Measurements from ENCODE around the gene ZSCAN21. TPM values are rescaled to one million over a fixed set of nuclear protein-coding genes. Genes with fewer than 3 reads are reported as not detected.

The ZSCAN21 gene
- total RNA-seq, 1 donor from 2014 or later: 14.8 TPM

DNA sequence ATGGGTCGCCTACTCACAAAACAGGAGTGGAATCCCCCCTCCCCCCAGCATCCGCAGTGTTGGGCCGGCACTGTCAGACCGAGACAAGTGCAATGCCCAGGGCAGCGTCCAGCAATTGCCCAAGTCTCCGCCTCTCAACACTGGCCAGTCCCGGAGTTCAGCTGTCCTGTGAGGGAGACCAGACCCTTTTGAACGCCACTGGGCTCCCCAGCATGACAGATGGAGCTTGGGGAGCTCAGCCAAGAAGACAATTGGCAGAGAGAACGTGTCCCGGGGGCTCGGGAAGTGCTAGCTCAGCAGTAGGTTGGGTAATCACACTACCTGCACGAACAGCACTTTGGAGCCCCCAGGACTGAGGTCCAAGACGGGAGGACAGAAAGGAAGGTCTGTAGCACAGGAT lies 43.9 kb downstream of the ZSCAN21 start:
- H3K36me3 ChIP-seq (ENCODE audit: control insufficient read depth, insufficient read depth, low read length): peaks cover 15% of the 10 kb centered on the region
- no peaks in the 10 kb centered on the region for H3K27me3 ChIP-seq (ENCODE audit: control insufficient read depth, insufficient read depth, low read length)

DNA sequence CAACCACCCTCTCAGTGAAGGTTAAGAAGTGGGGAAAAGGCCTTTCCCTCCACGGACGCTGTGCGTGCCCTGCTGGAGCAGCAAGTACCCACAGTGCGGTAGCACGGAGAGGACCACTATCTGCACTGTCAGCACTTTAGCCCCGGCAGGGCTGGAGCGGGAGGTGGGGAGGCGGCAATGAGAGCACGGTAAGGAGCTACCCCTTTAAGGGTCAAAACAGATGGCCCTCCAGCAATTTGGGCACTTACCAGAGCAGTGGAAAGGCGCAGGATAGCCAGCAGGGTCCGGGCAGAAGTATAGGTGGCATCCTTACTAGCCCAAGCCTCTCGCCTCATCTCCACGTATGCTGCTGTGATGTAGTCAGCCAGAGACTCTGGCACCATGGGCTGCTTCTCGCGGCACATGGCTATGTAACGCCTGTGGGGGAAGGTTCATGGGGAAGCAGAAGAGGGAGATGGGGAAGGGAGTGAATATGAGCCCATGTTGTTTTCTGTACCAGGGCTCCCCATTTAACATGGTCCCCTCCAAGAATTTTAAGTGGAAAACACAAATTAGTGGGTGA lies 44.4 kb downstream of the ZSCAN21 start:
- Histone ChIP-seq H3K4me3 (ENCODE audit: low read depth, low read length) (no peak overlapping the region), H3K27me3 (ENCODE audit: control insufficient read depth, insufficient read depth, low read length) (no peaks in the 10 kb centered on the region), H3K36me3 (ENCODE audit: control insufficient read depth, insufficient read depth, low read length) (peaks cover 17% of the 10 kb centered on the region)
- TF ChIP-seq, protein P1, sequence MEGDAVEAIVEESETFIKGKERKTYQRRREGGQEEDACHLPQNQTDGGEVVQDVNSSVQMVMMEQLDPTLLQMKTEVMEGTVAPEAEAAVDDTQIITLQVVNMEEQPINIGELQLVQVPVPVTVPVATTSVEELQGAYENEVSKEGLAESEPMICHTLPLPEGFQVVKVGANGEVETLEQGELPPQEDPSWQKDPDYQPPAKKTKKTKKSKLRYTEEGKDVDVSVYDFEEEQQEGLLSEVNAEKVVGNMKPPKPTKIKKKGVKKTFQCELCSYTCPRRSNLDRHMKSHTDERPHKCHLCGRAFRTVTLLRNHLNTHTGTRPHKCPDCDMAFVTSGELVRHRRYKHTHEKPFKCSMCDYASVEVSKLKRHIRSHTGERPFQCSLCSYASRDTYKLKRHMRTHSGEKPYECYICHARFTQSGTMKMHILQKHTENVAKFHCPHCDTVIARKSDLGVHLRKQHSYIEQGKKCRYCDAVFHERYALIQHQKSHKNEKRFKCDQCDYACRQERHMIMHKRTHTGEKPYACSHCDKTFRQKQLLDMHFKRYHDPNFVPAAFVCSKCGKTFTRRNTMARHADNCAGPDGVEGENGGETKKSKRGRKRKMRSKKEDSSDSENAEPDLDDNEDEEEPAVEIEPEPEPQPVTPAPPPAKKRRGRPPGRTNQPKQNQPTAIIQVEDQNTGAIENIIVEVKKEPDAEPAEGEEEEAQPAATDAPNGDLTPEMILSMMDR (IDR thresholded peaks at IDR 0.05; ENCODE audit: insufficient read depth, low read length, poor library complexity, severe bottlenecking): no peak
- DNase-seq (ENCODE audit: low read depth): no peak

More for the DNA sequence above, 43.9 kb downstream of the ZSCAN21 start:
- H3K4me3 ChIP-seq (ENCODE audit: low read depth, low read length): no peak overlapping the region
- DNase-seq (ENCODE audit: low read depth): no peak
- TF ChIP-seq, protein P1 (IDR thresholded peaks at IDR 0.05; ENCODE audit: insufficient read depth, low read length, poor library complexity, severe bottlenecking): no peak

DNA sequence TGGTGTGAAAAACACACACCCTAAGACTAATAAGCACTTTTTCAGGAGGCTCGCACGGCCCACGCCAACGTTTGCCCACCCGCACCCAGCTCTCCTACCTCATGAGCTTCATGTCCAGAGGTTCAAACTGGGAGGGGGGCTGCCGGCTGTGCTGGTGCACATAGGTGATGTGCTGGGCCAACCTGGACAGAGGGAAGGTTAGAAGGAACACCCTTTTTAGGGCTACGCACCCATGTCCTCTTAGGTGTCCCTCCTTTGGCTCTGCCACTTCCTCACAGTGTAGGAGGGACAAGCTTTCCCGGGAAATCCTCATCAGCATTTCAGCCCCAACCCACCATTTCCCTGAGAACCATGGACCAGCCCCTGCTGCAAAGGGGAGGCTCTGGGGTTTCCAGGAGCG lies 45.7 kb downstream of the ZSCAN21 start:
- Histone ChIP-seq H3K36me3 (ENCODE audit: control insufficient read depth, insufficient read depth, low read length) (peaks cover 18% of the 10 kb centered on the region), H3K4me3 (ENCODE audit: low read depth, low read length) (no peak overlapping the region), H3K27me3 (ENCODE audit: control insufficient read depth, insufficient read depth, low read length) (no peaks in the 10 kb centered on the region)
- DNase-seq (ENCODE audit: low read depth): no peak
- TF ChIP-seq, protein P1 (IDR thresholded peaks at IDR 0.05; ENCODE audit: insufficient read depth, low read length, poor library complexity, severe bottlenecking): no peak

DNA sequence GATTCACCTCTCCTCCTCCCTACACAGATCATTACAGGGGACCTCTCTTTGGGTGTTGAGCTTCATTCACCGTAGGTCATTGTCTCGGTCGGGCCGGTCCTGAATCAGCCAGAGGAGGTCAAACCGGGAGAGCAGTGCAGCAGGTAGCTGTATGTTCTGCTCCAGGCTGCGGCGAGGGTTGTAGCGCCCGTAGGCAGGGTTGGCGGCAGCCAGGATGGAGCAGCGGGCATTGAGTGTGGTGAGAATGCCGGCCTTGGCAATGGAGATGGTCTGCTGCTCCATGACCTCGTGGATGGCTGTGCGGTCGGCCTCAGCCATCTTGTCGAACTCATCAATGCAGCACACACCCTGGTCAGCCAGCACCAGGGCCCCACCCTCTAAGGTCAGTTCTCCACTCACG lies 46.1 kb downstream of the ZSCAN21 start:
- no peak for DNase-seq (ENCODE audit: low read depth)
- no peak overlapping the region for H3K4me3 ChIP-seq (ENCODE audit: low read depth, low read length)
- H3K36me3 ChIP-seq (ENCODE audit: control insufficient read depth, insufficient read depth, low read length): peaks cover 18% of the 10 kb centered on the region
- TF ChIP-seq, protein P1 (IDR thresholded peaks at IDR 0.05; ENCODE audit: insufficient read depth, low read length, poor library complexity, severe bottlenecking): no peak
- H3K27me3 ChIP-seq (ENCODE audit: control insufficient read depth, insufficient read depth, low read length): no peaks in the 10 kb centered on the region

DNA sequence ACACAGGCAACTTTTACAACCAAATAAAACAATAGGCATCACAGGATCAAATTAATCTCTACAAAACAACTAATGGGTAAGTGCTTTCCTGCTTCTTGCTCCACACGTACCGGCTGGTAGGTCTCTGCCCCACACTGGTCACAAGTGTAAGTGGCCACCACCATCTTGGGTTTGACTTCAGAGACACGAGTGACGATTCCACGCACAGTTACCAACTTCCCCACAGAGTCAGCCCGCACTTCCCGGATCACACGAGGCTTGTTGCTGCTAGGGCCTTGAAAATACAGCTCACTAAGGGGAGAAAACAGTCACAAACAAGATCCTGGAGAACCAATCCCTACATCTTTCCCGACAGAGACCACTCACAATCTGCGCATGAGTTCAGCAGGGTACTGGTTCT lies 49.3 kb downstream of the ZSCAN21 start:
- TF ChIP-seq, protein P1 (IDR thresholded peaks at IDR 0.05; ENCODE audit: insufficient read depth, low read length, poor library complexity, severe bottlenecking): no peak
- H3K27me3 ChIP-seq (ENCODE audit: control insufficient read depth, insufficient read depth, low read length): no peaks in the 10 kb centered on the region
- peak overlapping the region; percentile 98 for H3K4me3 ChIP-seq (ENCODE audit: low read depth, low read length)
- DNase-seq (ENCODE audit: low read depth): no peak
- peaks cover 14% of the 10 kb centered on the region for H3K36me3 ChIP-seq (ENCODE audit: control insufficient read depth, insufficient read depth, low read length)

DNA sequence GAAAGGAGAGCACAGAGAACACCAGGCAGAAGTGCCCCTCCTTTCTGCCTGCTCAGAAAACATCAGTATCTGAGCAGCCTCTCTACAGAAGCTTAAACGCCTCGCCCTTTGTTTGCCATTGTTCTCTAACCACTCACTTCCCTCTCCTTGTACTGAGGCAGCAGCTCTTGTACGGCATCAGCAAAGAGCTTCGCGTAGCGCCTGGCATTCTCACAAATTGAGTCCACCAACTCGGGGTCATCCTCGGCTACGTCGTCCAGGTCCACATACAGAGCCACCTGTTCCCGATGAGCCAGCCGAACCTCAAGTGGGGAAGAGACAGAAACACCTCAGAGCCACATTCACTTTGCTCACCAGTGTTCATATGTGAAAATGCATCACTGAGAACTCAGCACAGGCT lies 49.9 kb downstream of the ZSCAN21 start:
- no peaks in the 10 kb centered on the region for H3K27me3 ChIP-seq (ENCODE audit: control insufficient read depth, insufficient read depth, low read length)
- DNase-seq (ENCODE audit: low read depth): no peak
- peak overlapping the region; percentile 98 for H3K4me3 ChIP-seq (ENCODE audit: low read depth, low read length)
- peaks cover 12% of the 10 kb centered on the region for H3K36me3 ChIP-seq (ENCODE audit: control insufficient read depth, insufficient read depth, low read length)
- TF ChIP-seq, protein P1 (IDR thresholded peaks at IDR 0.05; ENCODE audit: insufficient read depth, low read length, poor library complexity, severe bottlenecking): no peak
